Panc1 (cell line): ENCODE results near the gene SH3BP1. TPM values are rescaled to one million over a fixed set of nuclear protein-coding genes. Genes with fewer than 3 reads are reported as not detected.

Source experiments
- ATAC-seq: fragments of 200-7000 bp; cut with Tn5 transposase; 2 replicates; pipeline ENCODE4 v1.9.1; 2020; ENCODE audit warnings: mild to moderate bottlenecking, moderate library complexity
- BruUV-seq: library from RNA; stranded (reverse); fragments of 400-500 nt; replicated peaks from 2 replicates; lab custom pipeline; 2021; lab: Mats Ljungman, UMichigan
- CTCF ChIA-PET: fragments of 300-600 bp; sonication (Branson Sonifier 250); formaldehyde crosslinking; loops from one replicate; lab custom pipeline; 2022; ENCODE audit warnings: antibody characterized with exemption; lab: Charles Lee
- POLR2A ChIA-PET: fragments of 300-600 bp; sonication (Branson Sonifier 250); formaldehyde crosslinking; loops from one replicate; lab custom pipeline; 2022; ENCODE audit warnings: antibody characterized with exemption; lab: Charles Lee
- DNase-seq: peaks from one replicate; pipeline ENCODE4 v3.0.0-alpha.2; 2010; ENCODE audit warnings: low read depth, low spot score
- H3K27ac ChIP-seq: 2 replicates; pipeline ENCODE4 v1.5.1; 2011; ENCODE audit warnings: mild to moderate bottlenecking, low read length, inconsistent platforms
- H3K27me3 ChIP-seq: fragments of 200-500 bp; sonication (Bioruptor generic); 2 replicates; pipeline ENCODE4 v1.6.0; 2014; ENCODE audit warnings: low read length, inconsistent platforms; ENCODE audit not compliant: control insufficient read depth, insufficient read depth
- H3K36me3 ChIP-seq: fragments of 200-500 bp; sonication (Bioruptor generic); 2 replicates; pipeline ENCODE4 v1.5.1; 2014; ENCODE audit warnings: inconsistent platforms, mild to moderate bottlenecking, low read length, moderate library complexity; ENCODE audit not compliant: control insufficient read depth, insufficient read depth
- H3K4me1 ChIP-seq: 2 replicates; pipeline ENCODE4 v1.5.1; 2011; ENCODE audit warnings: inconsistent platforms, mild to moderate bottlenecking, low read length, moderate library complexity; ENCODE audit not compliant: control insufficient read depth, insufficient read depth
- H3K4me3 ChIP-seq, 2 experiments: 2 replicates each; pipeline ENCODE4 v1.5.1; 2011 to 2012; ENCODE audit warnings: low read depth in 2 of 2, low read length in 2 of 2, mild to moderate bottlenecking in 2 of 2, inconsistent platforms in 1 of 2, moderate library complexity in 1 of 2
- H3K9me3 ChIP-seq: fragments of 200-500 bp; sonication (Bioruptor generic); 2 replicates; pipeline ENCODE4 v1.5.1; 2014; ENCODE audit warnings: low read depth, mild to moderate bottlenecking, inconsistent platforms, low read length, moderate library complexity; ENCODE audit not compliant: control insufficient read depth, insufficient read depth
- POLR2AphosphoS5 ChIP-seq: IDR thresholded peaks from 2 replicates; pipeline ENCODE4 v1.6.1; 2012; ENCODE audit warnings: mild to moderate bottlenecking, low read depth, low read length, moderate library complexity
- REST ChIP-seq, 2 experiments: IDR thresholded peaks; 2 replicates each; pipeline ENCODE4 v1.6.1; 2011 to 2012; ENCODE audit warnings: low read depth in 2 of 2, control low read depth in 1 of 2, low read length in 1 of 2, mild to moderate bottlenecking in 1 of 2, moderate library complexity in 1 of 2; ENCODE audit not compliant: insufficient read depth in 1 of 2
- SIN3A ChIP-seq: IDR thresholded peaks from 2 replicates; pipeline ENCODE4 v1.6.1; 2012; ENCODE audit warnings: low read depth, mild to moderate bottlenecking, low read length, moderate library complexity, borderline replicate concordance; ENCODE audit not compliant: insufficient read depth
- TCF7L2 ChIP-seq: IDR thresholded peaks from 2 replicates; pipeline ENCODE4 v1.6.1; 2011; ENCODE audit warnings: mild to moderate bottlenecking, low read depth, low read length, inconsistent platforms
- in situ Hi-C: cut with HindIII; loops from 2 replicates; pipeline ENCODE4 v1.10.0; 2016; ENCODE audit warnings: low sequenced_read_pairs, low pct_unique_long_range_greater_than_20kb
- intact Hi-C: fragments of 100-400 bp; cut with micrococcal nuclease; formaldehyde crosslinking; loops from one replicate; pipeline ENCODE4 v1.10.0; 2022; ENCODE audit not compliant: unreplicated experiment
- total RNA-seq: library from RNA; stranded (reverse); gene quantifications from one replicate; pipeline ENCODE4 v1.2.1, GENCODE V29; 2021; ENCODE audit not compliant: unreplicated experiment
- TF ChIP-seq, protein P1 (sequence below): fragments of 450-650 bp; IDR thresholded peaks from 2 replicates; pipeline ENCODE4 v1.5.1; 2017; ENCODE audit warnings: mild to moderate bottlenecking

Gene SH3BP1
- total RNA-seq, 1 experiment from 2014 or later = 6.8 TPM

GRCh38 chr22:37676736-37677492, 37.4 kb downstream of the SH3BP1 start:
- ATAC-seq = peak; percentile 46
- H3K4me3 ChIP-seq = peak overlapping the region; percentile 70 to 84
- H3K27me3 ChIP-seq = no peaks in the 10 kb centered on the region
- H3K27ac ChIP-seq = peak overlapping the region; percentile 78
- H3K9me3 ChIP-seq = no peaks in the 10 kb centered on the region
- TF ChIP-seq POLR2AphosphoS5 (peak; percentile 58), SIN3A (peak; percentile 12; the same call in 1 of the 2 replicates), REST (IDR thresholded peaks at IDR 0.05; ENCODE audit: insufficient read depth in 1 of 2, low read depth in 2 of 2, low read length in 1 of 2) (no peak), TCF7L2 (no peak)
- TF ChIP-seq, protein P1, sequence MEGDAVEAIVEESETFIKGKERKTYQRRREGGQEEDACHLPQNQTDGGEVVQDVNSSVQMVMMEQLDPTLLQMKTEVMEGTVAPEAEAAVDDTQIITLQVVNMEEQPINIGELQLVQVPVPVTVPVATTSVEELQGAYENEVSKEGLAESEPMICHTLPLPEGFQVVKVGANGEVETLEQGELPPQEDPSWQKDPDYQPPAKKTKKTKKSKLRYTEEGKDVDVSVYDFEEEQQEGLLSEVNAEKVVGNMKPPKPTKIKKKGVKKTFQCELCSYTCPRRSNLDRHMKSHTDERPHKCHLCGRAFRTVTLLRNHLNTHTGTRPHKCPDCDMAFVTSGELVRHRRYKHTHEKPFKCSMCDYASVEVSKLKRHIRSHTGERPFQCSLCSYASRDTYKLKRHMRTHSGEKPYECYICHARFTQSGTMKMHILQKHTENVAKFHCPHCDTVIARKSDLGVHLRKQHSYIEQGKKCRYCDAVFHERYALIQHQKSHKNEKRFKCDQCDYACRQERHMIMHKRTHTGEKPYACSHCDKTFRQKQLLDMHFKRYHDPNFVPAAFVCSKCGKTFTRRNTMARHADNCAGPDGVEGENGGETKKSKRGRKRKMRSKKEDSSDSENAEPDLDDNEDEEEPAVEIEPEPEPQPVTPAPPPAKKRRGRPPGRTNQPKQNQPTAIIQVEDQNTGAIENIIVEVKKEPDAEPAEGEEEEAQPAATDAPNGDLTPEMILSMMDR = no peak
- intact Hi-C loops (no loop called here), in situ Hi-C loops (no loop called here)
- TSS peak; percentile 91 for BruUV-seq
- POLR2A ChIA-PET = no interaction called here
- CTCF ChIA-PET = no interaction called here
- peak; percentile 61 for DNase-seq
- peaks cover 32% of the 10 kb centered on the region for H3K4me1 ChIP-seq
- H3K36me3 ChIP-seq = no peaks in the 10 kb centered on the region

- ATAC-seq = no peak
- no TSS peak for BruUV-seq
- Histone ChIP-seq H3K9me3 (no peaks in the 10 kb centered on the region), H3K4me1 (peaks cover 32% of the 10 kb centered on the region), H3K36me3 (no peaks in the 10 kb centered on the region), H3K27me3 (no peaks in the 10 kb centered on the region), H3K27ac (peak overlapping the region; percentile 77; the same call in 1 of the 2 replicates), H3K4me3 (peak overlapping the region; percentile 70 to 84)
- ChIA-PET CTCF (no interaction called here), POLR2A (no interaction called here)
- in situ Hi-C loops (no loop called here), intact Hi-C loops (no loop called here)
- no peak for TF ChIP-seq TCF7L2
- no peak for TF ChIP-seq SIN3A
- no peak for TF ChIP-seq REST (IDR thresholded peaks at IDR 0.05; ENCODE audit: insufficient read depth in 1 of 2, low read depth in 2 of 2, low read length in 1 of 2)
- TF ChIP-seq, protein P1 = no peak
- TF ChIP-seq POLR2AphosphoS5 = no peak
- no peak for DNase-seq
Measured at GRCh38 chr22:37677493-37677974, 38.1 kb downstream of the SH3BP1 start.
